Lung microvascular endothelial cell (primary cell): ENCODE data around the gene RHOA. TPM values are rescaled to one million over a fixed set of nuclear protein-coding genes. Genes with fewer than 3 reads are reported as not detected.
"Not testable (repeated sequence)": the region's sequence is repeated elsewhere in the genome, so short reads cannot be mapped to it uniquely, and the experiment has no call there.

Experiments
- DNase-seq, 2 donors: peaks; one replicate each; pipeline versions ENCODE4 v3.0.0 to v3.0.0-alpha.2; 2010; ENCODE audit warnings: low read depth in 2 of 2
- total RNA-seq: library from RNA; depleted of rRNA; stranded (reverse); fragments of >200 nt; gene quantifications from 2 replicates; pipeline ENCODE4 v1.2.1, GENCODE V29; 2014

The RHOA gene
- total RNA-seq, 1 donor from 2014 or later = 401 TPM

DNA sequence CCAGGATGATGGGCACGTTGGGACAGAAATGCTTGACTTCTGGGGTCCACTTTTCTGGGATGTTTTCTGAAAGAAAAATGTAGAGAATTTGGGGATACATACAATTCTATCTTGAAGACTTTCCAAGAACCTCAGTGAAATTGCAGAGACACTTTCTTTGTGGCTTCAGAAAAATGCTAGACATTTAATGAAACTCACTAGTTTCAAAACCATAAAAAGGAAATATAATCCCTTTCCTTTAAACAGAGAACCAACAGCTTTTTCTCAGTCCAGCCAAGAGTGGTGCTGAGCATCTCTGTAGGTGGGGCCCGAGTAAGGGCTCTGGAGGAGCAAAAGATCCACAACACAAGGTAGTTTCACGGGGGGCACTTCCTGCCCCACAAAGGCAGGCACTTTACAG is 49.2 kb downstream of the RHOA start:
- DNase-seq = no peak

- DNase-seq = peak; percentile 42 to 56
Observed at GRCh38 chr3:49359623-49360022, 52.2 kb downstream of the RHOA start.

- DNase-seq = peak; percentile 82 to 86
Observed at GRCh38 chr3:49358884-49359225, 52.9 kb downstream of the RHOA start.

- DNase-seq = peak; percentile 97
Observed at GRCh38 chr3:49358217-49358883, 53.4 kb downstream of the RHOA start, which contains the start of gene GPX1. GPX1 (minus strand) TSS chr3:49358353; CDS start chr3:49358278, 75 bp downstream.

DNA sequence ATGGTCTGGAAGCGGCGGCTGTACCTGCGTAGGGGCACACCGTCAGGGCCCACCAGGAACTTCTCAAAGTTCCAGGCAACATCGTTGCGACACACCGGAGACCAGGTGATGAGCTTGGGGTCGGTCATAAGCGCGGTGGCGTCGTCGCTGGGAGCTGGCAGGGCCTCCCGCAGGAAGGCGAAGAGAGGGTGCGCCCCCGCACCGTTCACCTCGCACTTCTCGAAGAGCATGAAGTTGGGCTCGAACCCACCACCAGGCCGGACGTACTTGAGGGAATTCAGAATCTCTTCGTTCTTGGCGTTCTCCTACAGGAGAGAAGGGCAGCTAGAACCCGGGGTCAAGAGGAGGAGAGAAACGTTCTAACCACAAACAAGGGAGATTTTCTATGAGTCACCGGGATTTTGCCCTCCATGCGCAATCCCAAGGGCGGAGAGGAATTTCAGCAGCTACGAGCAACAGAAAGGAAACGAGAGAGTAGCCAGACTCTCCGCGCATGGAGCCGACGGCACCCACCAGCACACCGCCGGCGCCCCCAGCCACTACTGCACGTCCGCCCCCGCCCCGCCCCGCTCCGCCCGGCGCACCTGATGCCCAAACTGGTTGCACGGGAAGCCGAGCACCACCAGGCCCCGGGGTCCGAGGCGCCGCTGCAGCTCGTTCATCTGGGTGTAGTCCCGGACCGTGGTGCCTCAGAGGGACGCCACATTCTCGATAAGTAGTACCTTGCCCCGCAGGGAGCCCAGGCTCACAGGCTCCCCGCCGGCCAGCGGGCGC is 54.1 kb downstream of the RHOA start:
- DNase-seq = peak; percentile 67 to 91

- DNase-seq = not testable (repeated sequence)
Observed at GRCh38 chr3:49357095-49357442, 54.7 kb downstream of the RHOA start.

GRCh38 chr3:49352890-49353421 is 58.8 kb downstream of the RHOA start:
- DNase-seq = no peak

DNA sequence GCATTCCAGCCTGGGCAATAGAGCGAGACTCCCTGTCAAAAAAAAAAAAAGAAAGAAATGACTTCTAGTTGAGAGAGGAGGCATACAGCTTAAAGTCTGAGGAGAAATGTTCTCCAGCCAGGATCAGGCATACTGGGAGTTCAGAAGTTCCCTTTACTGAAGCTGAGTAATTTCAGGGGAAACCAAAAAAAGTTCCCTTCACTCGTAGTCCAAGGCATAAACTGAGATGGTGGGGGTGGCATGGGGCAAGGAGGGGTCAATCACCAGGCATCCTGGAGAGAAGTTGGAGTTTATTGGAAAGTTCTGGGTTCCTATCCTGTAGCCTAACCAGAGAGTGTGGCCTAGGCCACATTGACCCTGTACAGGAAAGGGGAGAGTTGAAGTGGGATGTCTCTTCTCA is 59.5 kb downstream of the RHOA start:
- DNase-seq = peak in 1 of 2 donors; percentile 43

- DNase-seq = peak; percentile 27 to 72
Observed at GRCh38 chr3:49351521-49352011, 60.2 kb downstream of the RHOA start.

DNA sequence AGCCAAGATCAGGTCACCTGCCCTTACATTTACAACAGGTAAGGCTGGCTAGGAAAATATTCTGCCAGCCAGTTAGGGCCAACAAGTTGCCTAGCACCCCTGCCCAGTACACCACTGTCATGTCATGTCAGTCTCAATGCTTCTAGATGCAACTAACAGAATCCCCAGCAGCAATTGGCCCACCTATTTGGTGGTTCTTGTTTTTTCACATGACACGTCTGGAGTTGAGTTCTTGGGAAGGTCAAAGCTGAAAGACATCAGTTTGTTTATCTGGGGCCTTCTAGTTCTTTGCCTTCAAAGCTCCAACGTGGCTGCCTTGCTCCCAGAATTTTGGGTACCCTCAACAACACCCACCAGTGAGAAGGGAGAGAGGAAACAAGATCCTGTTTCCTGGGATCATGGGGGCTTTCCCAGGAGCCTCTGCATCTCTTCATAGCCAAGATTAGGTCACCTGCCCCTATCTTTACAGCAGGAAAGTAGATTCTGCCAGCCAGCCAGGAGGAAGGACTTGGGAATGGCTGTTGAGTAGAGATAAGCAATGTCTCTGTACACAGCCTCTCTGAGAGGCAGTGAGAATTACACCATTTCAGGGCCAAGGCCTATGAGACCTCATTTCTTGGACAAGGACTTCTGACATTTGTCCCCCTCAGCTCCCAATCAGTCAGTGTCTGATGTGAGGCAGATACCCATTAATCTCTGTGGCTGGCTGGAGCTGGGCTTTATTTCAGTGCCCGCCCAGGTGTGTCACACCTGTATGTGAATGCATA is 62.2 kb downstream of the RHOA start:
- no peak for DNase-seq

DNA sequence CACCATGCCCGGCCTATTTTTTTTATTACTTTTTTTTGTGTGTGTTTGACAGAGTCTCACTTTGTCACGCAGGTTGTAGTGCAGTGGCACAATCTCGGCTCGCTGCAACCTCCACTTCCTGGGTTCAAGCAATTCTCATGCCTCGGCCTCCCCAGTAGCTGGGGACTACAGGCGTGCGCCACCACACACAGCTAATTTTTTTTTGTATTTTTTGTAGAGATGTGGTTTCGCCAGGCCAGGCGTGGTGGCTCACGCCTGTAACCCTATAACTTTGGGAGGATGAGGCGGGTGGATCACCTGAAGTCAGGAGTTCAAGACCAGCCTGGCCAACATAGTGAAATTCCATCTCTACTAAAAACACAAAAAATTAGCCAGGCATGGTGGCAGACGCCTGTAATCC is 63.4 kb downstream of the RHOA start:
- DNase-seq = not testable (repeated sequence)

DNA sequence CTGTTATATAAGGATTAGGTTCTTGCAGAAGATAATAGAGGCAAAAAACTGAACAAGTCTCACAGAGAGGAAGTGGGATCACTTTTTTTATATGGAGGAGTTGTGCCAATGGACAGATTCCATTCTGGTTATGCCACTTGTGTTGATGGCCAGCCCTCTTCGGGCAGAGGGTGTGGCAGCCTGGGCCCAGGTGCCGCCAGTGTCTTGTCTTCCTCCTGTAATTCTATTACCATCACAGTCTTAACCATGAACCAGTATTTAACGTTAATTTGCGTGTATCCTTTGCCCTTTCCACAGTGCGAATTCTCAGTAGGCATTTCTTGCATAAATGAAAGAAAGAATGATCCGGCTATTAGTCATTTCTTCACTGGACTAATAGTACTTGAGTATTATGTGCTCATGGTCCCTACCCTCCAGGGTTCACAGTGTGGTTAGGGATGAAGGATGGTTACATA is 65.0 kb downstream of the RHOA start:
- peak in 1 of 2 donors; percentile 49 for DNase-seq

- DNase-seq = no peak
Observed at GRCh38 chr3:49343163-49343562, 68.6 kb downstream of the RHOA start.

- DNase-seq = no peak
Observed at GRCh38 chr3:49341996-49342395, 69.8 kb downstream of the RHOA start.

- DNase-seq = peak; percentile 91 to 95
Observed at GRCh38 chr3:49339941-49340800, 71.6 kb downstream of the RHOA start, which contains the start of gene USP4. USP4 (minus strand) TSS chr3:49340053; CDS start chr3:49340024, 29 bp downstream.

DNA sequence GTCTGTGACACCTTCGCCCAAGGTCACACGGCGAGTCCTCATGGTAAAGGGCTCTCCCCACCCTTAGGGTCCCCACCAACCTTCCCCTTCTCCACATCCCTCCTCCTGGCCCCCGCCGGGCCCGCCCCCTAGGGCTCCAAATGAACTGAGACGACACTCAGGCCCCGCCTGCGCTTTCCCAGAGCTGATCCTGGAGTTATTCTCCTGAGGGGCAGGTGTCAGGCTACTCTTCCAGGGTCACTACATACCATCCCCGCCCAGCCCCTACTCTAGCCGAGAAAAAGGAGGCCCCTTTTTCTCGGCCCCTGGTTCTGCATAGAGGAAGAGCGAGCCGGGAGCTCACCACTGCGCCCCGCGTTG is 72.2 kb downstream of the RHOA start:
- no peak for DNase-seq

- no peak for DNase-seq
Observed at GRCh38 chr3:49333916-49334633, 77.7 kb downstream of the RHOA start.

DNA sequence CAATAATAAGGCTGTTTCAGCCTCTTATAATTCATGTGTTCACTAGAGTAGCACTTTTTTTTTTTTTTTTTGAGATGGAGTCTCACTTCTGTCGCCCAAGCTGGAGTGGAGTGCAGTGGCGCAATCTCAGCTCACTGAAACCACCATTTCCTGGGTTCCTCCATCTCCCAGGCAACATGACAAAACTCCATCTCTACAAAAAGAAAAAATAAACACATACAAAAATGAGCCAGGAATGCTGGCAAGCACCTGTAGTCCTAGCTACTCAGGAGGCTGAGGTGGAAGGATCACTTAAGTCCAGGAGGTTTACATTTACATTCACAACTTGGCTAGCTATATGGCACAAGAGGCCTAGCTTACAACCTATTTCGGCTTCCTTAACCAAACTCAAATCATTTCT is 78.7 kb downstream of the RHOA start:
- DNase-seq = no peak

GRCh38 chr3:49329186-49329585 is 82.6 kb downstream of the RHOA start:
- DNase-seq = no peak

DNA sequence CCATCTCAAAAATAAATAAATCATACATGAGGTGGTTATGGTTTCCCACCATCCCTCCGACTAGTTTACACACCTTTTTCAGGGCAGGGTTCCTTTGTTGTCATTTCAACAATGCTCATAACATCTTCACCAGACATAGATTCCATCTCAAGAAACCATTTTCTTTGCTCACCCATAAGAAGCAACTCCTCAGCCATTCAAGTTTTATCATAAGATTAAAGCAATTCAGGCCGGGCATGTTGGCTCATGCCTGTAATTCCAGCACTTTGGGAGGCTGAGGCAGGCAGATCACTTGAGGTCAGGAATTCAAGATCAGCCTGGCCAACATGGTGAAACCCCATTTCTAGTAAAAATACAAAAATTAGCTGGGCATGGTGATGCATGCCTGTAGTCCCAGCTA is 83.4 kb downstream of the RHOA start:
- not testable (repeated sequence) for DNase-seq
